HepG2 (cell line): ENCODE results near the gene ZNF248. TPM values are rescaled to one million over a fixed set of nuclear protein-coding genes. Genes with fewer than 3 reads are reported as not detected.

Source experiments
- EHMT2 ChIP-seq: fragments of 200-600 bp; sonication (generic); IDR thresholded peaks from 2 replicates; pipeline ENCODE4 v1.7.0; 2017; ENCODE audit warnings: antibody characterized with exemption, low read depth, low read length, borderline replicate concordance
- GABPA ChIP-seq, 2 experiments: IDR thresholded peaks; 2 replicates each; pipeline ENCODE4 v1.6.1; 2011 to 2016; ENCODE audit warnings: low read depth in 2 of 2, low read length in 1 of 2, missing biosample characterization in 1 of 2, missing genetic modification characterization in 1 of 2
- GATA4 ChIP-seq: sonication (generic); IDR thresholded peaks from 2 replicates; pipeline ENCODE4 v1.6.1; 2016; ENCODE audit warnings: antibody characterized with exemption, low read depth, borderline replicate concordance
- GZF1 ChIP-seq: sonication (generic); formaldehyde crosslinking; IDR thresholded peaks from 2 replicates; pipeline ENCODE4 v1.5.1; 2020; ENCODE audit warnings: mild to moderate bottlenecking, missing genetic modification reagents
- HMGA1 ChIP-seq: sonication (generic); formaldehyde crosslinking; conservative IDR thresholded peaks from 2 replicates; pipeline ENCODE4 v1.4.0; 2020; ENCODE audit warnings: missing genetic modification reagents
- KAT2B ChIP-seq: fragments of 150-350 bp; IDR thresholded peaks from 2 replicates; pipeline ENCODE4 v1.6.1; 2014; ENCODE audit warnings: low read depth, low read length, borderline replicate concordance
- KLF13 ChIP-seq: sonication (generic); formaldehyde crosslinking; IDR thresholded peaks from 2 replicates; pipeline ENCODE4 v1.4.0; 2020; ENCODE audit warnings: mild to moderate bottlenecking, missing genetic modification reagents
- MTF1 ChIP-seq: sonication (generic); formaldehyde crosslinking; IDR thresholded peaks from 2 replicates; pipeline ENCODE4 v1.5.0; 2020; ENCODE audit warnings: missing genetic modification reagents
- NBN ChIP-seq: fragments of 450-650 bp; conservative IDR thresholded peaks from 2 replicates; pipeline ENCODE4 v1.6.1; 2017
- PHF20 ChIP-seq: sonication (generic); formaldehyde crosslinking; IDR thresholded peaks from 2 replicates; pipeline ENCODE4 v1.5.0; 2020; ENCODE audit warnings: mild to moderate bottlenecking, missing genetic modification reagents
- SAP130 ChIP-seq: IDR thresholded peaks from 2 replicates; pipeline ENCODE4 v1.6.1; 2016; ENCODE audit warnings: low read depth
- SCMH1 ChIP-seq: sonication (generic); formaldehyde crosslinking; IDR thresholded peaks from 2 replicates; pipeline ENCODE4 v1.9.0; 2021; ENCODE audit warnings: missing genetic modification reagents, mild to moderate bottlenecking, borderline replicate concordance
- SMAD9 ChIP-seq: sonication (generic); formaldehyde crosslinking; IDR thresholded peaks from 2 replicates; pipeline ENCODE4 v1.5.1; 2020; ENCODE audit warnings: mild to moderate bottlenecking, missing genetic modification reagents
- TRIM24 ChIP-seq: sonication (generic); formaldehyde crosslinking; IDR thresholded peaks from 2 replicates; pipeline ENCODE4 v1.8.0; 2022; ENCODE audit warnings: mild to moderate bottlenecking, missing genetic modification reagents
- ZBTB42 ChIP-seq: sonication (generic); formaldehyde crosslinking; IDR thresholded peaks from 2 replicates; pipeline ENCODE4 v1.5.0; 2020; ENCODE audit warnings: mild to moderate bottlenecking, missing genetic modification reagents
- ZNF24 ChIP-seq: fragments of 450-650 bp; IDR thresholded peaks from 2 replicates; pipeline ENCODE4 v1.6.1; 2017; ENCODE audit warnings: antibody characterized with exemption, mild to moderate bottlenecking
- ZNF251 ChIP-seq: sonication (generic); formaldehyde crosslinking; IDR thresholded peaks from 2 replicates; pipeline ENCODE4 v1.9.0; 2021; ENCODE audit warnings: mild to moderate bottlenecking, missing genetic modification reagents
- ZNF326 ChIP-seq: sonication (generic); formaldehyde crosslinking; IDR thresholded peaks from 2 replicates; pipeline ENCODE4 v1.4.0; 2020; ENCODE audit warnings: missing genetic modification reagents, borderline replicate concordance
- ZNF501 ChIP-seq: sonication (generic); formaldehyde crosslinking; IDR thresholded peaks from 2 replicates; pipeline ENCODE4 v1.5.1; 2020; ENCODE audit warnings: mild to moderate bottlenecking, moderate library complexity, missing genetic modification reagents
- ZNF589 ChIP-seq: sonication (generic); formaldehyde crosslinking; conservative IDR thresholded peaks from 2 replicates; pipeline ENCODE4 v1.8.0; 2022; ENCODE audit warnings: mild to moderate bottlenecking, moderate library complexity, missing genetic modification reagents
- ZNF839 ChIP-seq: sonication (generic); formaldehyde crosslinking; IDR thresholded peaks from 2 replicates; pipeline ENCODE4 v1.4.0; 2020; ENCODE audit warnings: missing genetic modification reagents, mild to moderate bottlenecking, borderline replicate concordance
- ZSCAN12 ChIP-seq: sonication (generic); formaldehyde crosslinking; IDR thresholded peaks from 2 replicates; pipeline ENCODE4 v1.9.0; 2021; ENCODE audit warnings: mild to moderate bottlenecking, missing genetic modification reagents
- polyA plus RNA-seq, 8 experiments: library from polyadenylated mRNA; depleted of rRNA in 3 of 8; stranded (reverse) in 7 of 8; unstranded in 1 of 8; fragments of >200 nt; fragmentation: Illumina TruSeq in 4 of 8; extraction: Trizol in 4 of 8; gene quantifications; 2 replicates each; pipeline versions ENCODE4 v1.2.1 to v1.2.3, GENCODE V29; 2011 to 2016; ENCODE audit warnings: low read depth in 4 of 8, missing spikeins in 1 of 8, mixed read lengths in 1 of 8; ENCODE audit not compliant: insufficient read depth in 1 of 8
- total RNA-seq, 5 experiments: library from RNA; depleted of rRNA; stranded (reverse); fragments of >200 nt; fragmentation: Illumina TruSeq; extraction: Trizol; gene quantifications; 2 replicates each; pipeline ENCODE4 v1.2.3, GENCODE V29; 2016; ENCODE audit warnings: low read depth in 1 of 5
- TF ChIP-seq, protein P1 (sequence below): sonication (generic); formaldehyde crosslinking; IDR thresholded peaks from one replicate; pipeline ENCODE4 v1.5.1; 2020; ENCODE audit warnings: mild to moderate bottlenecking, missing genetic modification reagents; ENCODE audit errors: not compliant biosample characterization

The ZNF248 gene
- total and polyA plus RNA-seq, 2 of the 13 experiments (the other 11 are each of a cell fraction or from before 2014, with no cell fraction given) = 12.8 to 13.3 TPM

GRCh38 chr10:37857287-37858211 lies at the start of gene ZNF248 (continued):
- TF ChIP-seq ZBTB42 (CRISPR knock-in tag) (no peak; the same call in none of the 2 replicates), TRIM24 (CRISPR knock-in tag) (no peak), NBN (no peak), GATA4 (peak; percentile 90; the same call in 1 of the 2 replicates), ZSCAN12 (no peak), PHF20 (peak; percentile 52), ZNF501 (peak; percentile 90), ZNF24 (no peak), GABPA (IDR thresholded peaks at IDR 0.05; ENCODE audit: low read depth, low read length) (no peak), GABPA (CRISPR knock-in tag; IDR thresholded peaks at IDR 0.05; ENCODE audit: low read depth) (no peak), MTF1 (CRISPR knock-in tag) (no peak; the same call in 1 of the 2 replicates), ZNF839 (CRISPR knock-in tag) (no peak; the same call in 1 of the 2 replicates), SMAD9 (no peak), GZF1 (CRISPR knock-in tag) (no peak), KLF13 (CRISPR knock-in tag) (peak; percentile 93; the same call in 1 of the 2 replicates), SCMH1 (no peak), ZNF251 (no peak), ZNF589 (CRISPR knock-in tag) (peak; percentile 79; the same call in 1 of the 2 replicates), ZNF326 (CRISPR knock-in tag) (no peak), SAP130 (CRISPR knock-in tag) (peak; percentile 92), EHMT2 (no peak), KAT2B (no peak), HMGA1 (CRISPR knock-in tag) (no peak)
- TF ChIP-seq, protein P1, sequence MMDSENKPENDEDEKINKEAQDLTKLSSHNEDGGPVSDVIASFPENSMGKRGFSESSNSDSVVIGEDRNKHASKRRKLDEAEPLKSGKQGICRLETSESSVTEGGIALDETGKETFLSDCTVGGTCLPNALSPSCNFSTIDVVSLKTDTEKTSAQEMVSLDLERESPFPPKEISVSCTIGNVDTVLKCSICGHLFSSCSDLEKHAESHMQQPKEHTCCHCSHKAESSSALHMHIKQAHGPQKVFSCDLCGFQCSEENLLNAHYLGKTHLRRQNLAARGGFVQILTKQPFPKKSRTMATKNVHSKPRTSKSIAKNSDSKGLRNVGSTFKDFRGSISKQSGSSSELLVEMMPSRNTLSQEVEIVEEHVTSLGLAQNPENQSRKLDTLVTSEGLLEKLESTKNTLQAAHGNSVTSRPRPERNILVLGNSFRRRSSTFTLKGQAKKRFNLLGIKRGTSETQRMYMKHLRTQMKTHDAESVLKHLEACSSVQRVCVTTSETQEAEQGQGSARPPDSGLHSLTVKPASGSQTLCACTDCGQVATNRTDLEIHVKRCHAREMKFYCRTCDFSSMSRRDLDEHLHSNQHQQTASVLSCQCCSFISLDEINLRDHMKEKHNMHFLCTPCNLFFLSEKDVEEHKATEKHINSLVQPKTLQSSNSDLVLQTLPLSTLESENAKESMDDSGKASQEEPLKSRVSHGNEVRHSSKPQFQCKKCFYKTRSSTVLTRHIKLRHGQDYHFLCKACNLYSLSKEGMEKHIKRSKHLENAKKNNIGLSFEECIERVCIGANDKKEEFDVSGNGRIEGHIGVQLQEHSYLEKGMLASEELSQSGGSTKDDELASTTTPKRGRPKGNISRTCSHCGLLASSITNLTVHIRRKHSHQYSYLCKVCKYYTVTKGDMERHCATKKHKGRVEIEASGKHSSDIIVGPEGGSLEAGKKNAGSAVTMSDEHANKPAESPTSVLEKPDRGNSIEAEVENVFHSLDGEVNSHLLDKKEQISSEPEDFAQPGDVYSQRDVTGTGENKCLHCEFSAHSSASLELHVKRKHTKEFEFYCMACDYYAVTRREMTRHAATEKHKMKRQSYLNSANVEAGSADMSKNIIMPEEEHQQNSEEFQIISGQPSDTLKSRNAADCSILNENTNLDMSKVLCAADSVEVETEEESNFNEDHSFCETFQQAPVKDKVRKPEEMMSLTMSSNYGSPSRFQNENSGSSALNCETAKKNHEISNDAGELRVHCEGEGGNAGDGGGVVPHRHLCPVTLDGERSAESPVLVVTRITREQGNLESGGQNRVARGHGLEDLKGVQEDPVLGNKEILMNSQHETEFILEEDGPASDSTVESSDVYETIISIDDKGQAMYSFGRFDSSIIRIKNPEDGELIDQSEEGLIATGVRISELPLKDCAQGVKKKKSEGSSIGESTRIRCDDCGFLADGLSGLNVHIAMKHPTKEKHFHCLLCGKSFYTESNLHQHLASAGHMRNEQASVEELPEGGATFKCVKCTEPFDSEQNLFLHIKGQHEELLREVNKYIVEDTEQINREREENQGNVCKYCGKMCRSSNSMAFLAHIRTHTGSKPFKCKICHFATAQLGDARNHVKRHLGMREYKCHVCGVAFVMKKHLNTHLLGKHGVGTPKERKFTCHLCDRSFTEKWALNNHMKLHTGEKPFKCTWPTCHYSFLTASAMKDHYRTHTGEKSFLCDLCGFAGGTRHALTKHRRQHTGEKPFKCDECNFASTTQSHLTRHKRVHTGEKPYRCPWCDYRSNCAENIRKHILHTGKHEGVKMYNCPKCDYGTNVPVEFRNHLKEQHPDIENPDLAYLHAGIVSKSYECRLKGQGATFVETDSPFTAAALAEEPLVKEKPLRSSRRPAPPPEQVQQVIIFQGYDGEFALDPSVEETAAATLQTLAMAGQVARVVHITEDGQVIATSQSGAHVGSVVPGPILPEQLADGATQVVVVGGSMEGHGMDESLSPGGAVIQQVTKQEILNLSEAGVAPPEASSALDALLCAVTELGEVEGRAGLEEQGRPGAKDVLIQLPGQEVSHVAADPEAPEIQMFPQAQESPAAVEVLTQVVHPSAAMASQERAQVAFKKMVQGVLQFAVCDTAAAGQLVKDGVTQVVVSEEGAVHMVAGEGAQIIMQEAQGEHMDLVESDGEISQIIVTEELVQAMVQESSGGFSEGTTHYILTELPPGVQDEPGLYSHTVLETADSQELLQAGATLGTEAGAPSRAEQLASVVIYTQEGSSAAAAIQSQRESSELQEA (CRISPR knock-in tag) = peak; percentile 79
